OCI-LY7 (cell line): ENCODE measurements around the gene RAB3IL1. TPM values are rescaled to one million over a fixed set of nuclear protein-coding genes. Genes with fewer than 3 reads are reported as not detected.

Source experiments
- BruUV-seq: library from RNA; stranded (reverse); fragments of 400-500 nt; replicated peaks from 2 replicates; lab custom pipeline; 2021; lab: Mats Ljungman, UMichigan
- CTCF ChIA-PET: fragments of 300-600 bp; sonication (Branson Sonifier 250); formaldehyde crosslinking; loops from one replicate; lab custom pipeline; 2022; ENCODE audit warnings: antibody characterized with exemption; ENCODE audit not compliant: unreplicated experiment; lab: Charles Lee
- POLR2A ChIA-PET: fragments of 300-600 bp; sonication (Branson Sonifier 250); formaldehyde crosslinking; loops from one replicate; lab custom pipeline; 2022; ENCODE audit warnings: antibody characterized with exemption; lab: Charles Lee
- DNase-seq: peaks from one replicate; pipeline ENCODE4 v3.0.0-alpha.2; 2015; ENCODE audit warnings: low spot score
- H2AFZ ChIP-seq: fragments of 200-600 bp; sonication (generic), shearing (Covaris generic); 2 replicates; pipeline ENCODE4 v1.6.1; 2014; ENCODE audit warnings: mild to moderate bottlenecking, antibody characterized with exemption, low read length, moderate library complexity
- H3K27ac ChIP-seq: fragments of 200-600 bp; sonication (generic); 2 replicates; pipeline ENCODE4 v1.5.1; 2014; ENCODE audit warnings: mixed run types, low read depth, mild to moderate bottlenecking, moderate library complexity, low read length, inconsistent platforms; ENCODE audit not compliant: poor library complexity, severe bottlenecking
- H3K36me3 ChIP-seq: fragments of 200-600 bp; sonication (generic); 2 replicates; pipeline ENCODE4 v1.6.1; 2014; ENCODE audit warnings: mild to moderate bottlenecking, antibody characterized with exemption, low read length, moderate library complexity, mixed read lengths; ENCODE audit not compliant: insufficient read depth
- H3K4me1 ChIP-seq: fragments of 200-600 bp; sonication (generic); 2 replicates; pipeline ENCODE4 v1.5.1; 2014; ENCODE audit warnings: mild to moderate bottlenecking, low read length; ENCODE audit not compliant: insufficient read depth, poor library complexity, severe bottlenecking
- H3K4me2 ChIP-seq: fragments of 200-600 bp; sonication (generic); 2 replicates; pipeline ENCODE4 v1.6.1; 2014; ENCODE audit warnings: mild to moderate bottlenecking, low read length
- H3K4me3 ChIP-seq: fragments of 200-600 bp; sonication (generic); 2 replicates; pipeline ENCODE4 v1.5.1; 2014; ENCODE audit warnings: mild to moderate bottlenecking, low read depth, low read length; ENCODE audit not compliant: poor library complexity, severe bottlenecking
- H3K79me2 ChIP-seq: fragments of 200-600 bp; sonication (generic); 2 replicates; pipeline ENCODE4 v1.6.1; 2016; ENCODE audit warnings: low read depth, mild to moderate bottlenecking, low read length, moderate library complexity, mixed read lengths; ENCODE audit not compliant: insufficient read depth
- H3K9me2 ChIP-seq: fragments of 200-600 bp; sonication (generic); 2 replicates; pipeline ENCODE4 v1.6.1; 2016; ENCODE audit warnings: mild to moderate bottlenecking, low read length, mixed read lengths; ENCODE audit not compliant: insufficient read depth
- H3K9me3 ChIP-seq: fragments of 200-600 bp; sonication (generic); 2 replicates; pipeline ENCODE4 v1.6.1; 2014; ENCODE audit warnings: mild to moderate bottlenecking, mixed run types, low read length, mixed read lengths
- H4K20me1 ChIP-seq: fragments of 200-600 bp; sonication (generic); 2 replicates; pipeline ENCODE4 v1.6.1; 2014; ENCODE audit warnings: mild to moderate bottlenecking, antibody characterized with exemption, low read length, moderate library complexity, mixed read lengths; ENCODE audit not compliant: insufficient read depth
- CTCF ChIP-seq: fragments of 200-600 bp; sonication (generic); conservative IDR thresholded peaks from 2 replicates; pipeline ENCODE4 v1.5.1; 2014; ENCODE audit warnings: mild to moderate bottlenecking, antibody characterized with exemption, low read length, moderate library complexity, mixed read lengths
- EZH2phosphoT487 ChIP-seq: fragments of 200-600 bp; sonication (generic); IDR thresholded peaks from 2 replicates; pipeline ENCODE4 v1.6.1; 2018; ENCODE audit warnings: low read depth, borderline replicate concordance, mild to moderate bottlenecking, mixed run types, antibody characterized with exemption, low read length, moderate library complexity, mixed read lengths
- intact Hi-C: fragments of 100-400 bp; cut with micrococcal nuclease; formaldehyde crosslinking; loops from one replicate; pipeline ENCODE4 v1.10.0; 2022; ENCODE audit not compliant: unreplicated experiment
- total RNA-seq, 2 experiments: library from RNA; depleted of rRNA in 1 of 2; stranded (reverse); fragments of >200 nt in 1 of 2; shearing (Covaris generic) in 1 of 2; gene quantifications; 2 replicates each; pipeline ENCODE4 v1.2.3, GENCODE V29; 2014 to 2022

Gene RAB3IL1
- total RNA-seq, 2 experiments from 2014 or later = not detected

- no TSS peak for BruUV-seq
- Histone ChIP-seq H3K4me2 (no peak overlapping the region), H3K9me3 (no peaks in the 10 kb centered on the region), H3K36me3 (no peaks in the 10 kb centered on the region), H3K4me1 (no peaks in the 10 kb centered on the region), H4K20me1 (no peaks in the 10 kb centered on the region), H3K27ac (no peak overlapping the region), H3K79me2 (no peaks in the 10 kb centered on the region), H3K4me3 (no peak overlapping the region), H2AFZ (no peak overlapping the region), H3K9me2 (no peaks in the 10 kb centered on the region)
- ChIA-PET POLR2A (no interaction called here), CTCF (no interaction called here)
- no peak for DNase-seq
- intact Hi-C loops = no loop called here
- TF ChIP-seq CTCF (no peak), EZH2phosphoT487 (no peak)
Measured at GRCh38 chr11:61851900-61852295, 65.5 kb downstream of the RAB3IL1 start.

GRCh38 chr11:61851113-61851899, 66.1 kb downstream of the RAB3IL1 start:
- Histone ChIP-seq H4K20me1 (no peaks in the 10 kb centered on the region), H2AFZ (no peak overlapping the region), H3K4me2 (no peak overlapping the region), H3K36me3 (no peaks in the 10 kb centered on the region), H3K27ac (no peak overlapping the region), H3K79me2 (no peaks in the 10 kb centered on the region), H3K4me3 (no peak overlapping the region), H3K4me1 (no peaks in the 10 kb centered on the region), H3K9me2 (no peaks in the 10 kb centered on the region), H3K9me3 (no peaks in the 10 kb centered on the region)
- ChIA-PET CTCF (no interaction called here), POLR2A (no interaction called here)
- no TSS peak for BruUV-seq
- intact Hi-C loops = no loop called here
- no peak for TF ChIP-seq EZH2phosphoT487
- no peak for TF ChIP-seq CTCF
- DNase-seq = no peak

GRCh38 chr11:61850687-61851086, 66.7 kb downstream of the RAB3IL1 start:
- Histone ChIP-seq H3K9me3 (no peaks in the 10 kb centered on the region), H3K36me3 (no peaks in the 10 kb centered on the region), H3K4me3 (no peak overlapping the region), H3K4me2 (no peak overlapping the region), H3K79me2 (no peaks in the 10 kb centered on the region), H4K20me1 (no peaks in the 10 kb centered on the region), H2AFZ (no peak overlapping the region), H3K9me2 (no peaks in the 10 kb centered on the region), H3K27ac (no peak overlapping the region), H3K4me1 (no peaks in the 10 kb centered on the region)
- DNase-seq = no peak
- intact Hi-C loops = no loop called here
- CTCF ChIA-PET = no interaction called here
- no TSS peak for BruUV-seq
- no peak for TF ChIP-seq EZH2phosphoT487
- TF ChIP-seq CTCF = no peak
- POLR2A ChIA-PET = no interaction called here
